Left lung (tissue), 10 donors: ENCODE data around the gene CHST13. TPM values are rescaled to one million over a fixed set of nuclear protein-coding genes. Genes with fewer than 3 reads are reported as not detected.

Source experiments
- ATAC-seq: fragments of 200-7000 bp; cut with Tn5 transposase; one replicate; pipeline ENCODE4 v1.9.1; 2020; ENCODE audit warnings: moderate library complexity
- DNase-seq, 4 donors: peaks; one replicate each; pipeline ENCODE4 v3.0.0-alpha.2; 2013 to 2020
- H3K27ac ChIP-seq, 2 donors: fragments of 200-600 bp; sonication (generic) in 1 of 2; one replicate each; pipeline versions ENCODE4 v1.5.0 to v1.8.0; 2020 to 2021
- H3K27me3 ChIP-seq, 2 donors: fragments of 200-600 bp; sonication (generic) in 1 of 2; one replicate each; pipeline versions ENCODE4 v1.5.0 to v1.8.0; 2020 to 2021
- H3K36me3 ChIP-seq, 2 donors: fragments of 200-600 bp; sonication (generic) in 1 of 2; one replicate each; pipeline versions ENCODE4 v1.5.0 to v1.8.0; 2020 to 2021
- H3K4me1 ChIP-seq, 2 donors: fragments of 200-600 bp; one replicate each; pipeline ENCODE4 v1.8.0; 2021
- H3K4me3 ChIP-seq, 2 donors: fragments of 200-600 bp; sonication (generic) in 1 of 2; one replicate each; pipeline versions ENCODE4 v1.5.0 to v1.8.0; 2020 to 2021; ENCODE audit warnings: mild to moderate bottlenecking in 1 of 2
- H3K9me3 ChIP-seq, 2 donors: fragments of 200-600 bp; sonication (generic) in 1 of 2; one replicate each; pipeline versions ENCODE4 v1.5.0 to v1.8.0; 2020 to 2021
- intact Hi-C, 2 donors: fragments of 100-400 bp; cut with DNase I; formaldehyde crosslinking; loops; one replicate each; pipeline versions ENCODE4 v1.11.2 to v1.14.2; 2022
- polyA plus RNA-seq, 6 donors: library from polyadenylated mRNA; unstranded; fragments of 120-200 nt; gene quantifications; one replicate each; pipeline ENCODE4 v1.2.1, GENCODE V29; 2013; ENCODE audit not compliant: insufficient read length in 6 of 6
- total RNA-seq, 2 donors: library from RNA; stranded (reverse); fragmentation: NEBNext Ultra II Directional; extraction: Animal tissue kit (Norgen Biotek cat#: 25700); gene quantifications; one replicate each; pipeline ENCODE4 v1.2.1, GENCODE V29; 2021
- TF ChIP-seq, protein P1 (sequence below), 2 donors: fragments of 200-600 bp; sonication (generic) in 1 of 2; IDR thresholded peaks; one replicate each; pipeline versions ENCODE4 v1.5.0 to v1.8.0; 2021; ENCODE audit warnings: antibody characterized with exemption in 2 of 2
- donor health status: DM: no; HTN: yes; CAD: no.
- donor health status: DM: no; HTN: no; CAD: no.

Gene CHST13
- total and polyA plus RNA-seq, 8 donors = 0.11 to 3.0 (median 0.24) TPM

DNA sequence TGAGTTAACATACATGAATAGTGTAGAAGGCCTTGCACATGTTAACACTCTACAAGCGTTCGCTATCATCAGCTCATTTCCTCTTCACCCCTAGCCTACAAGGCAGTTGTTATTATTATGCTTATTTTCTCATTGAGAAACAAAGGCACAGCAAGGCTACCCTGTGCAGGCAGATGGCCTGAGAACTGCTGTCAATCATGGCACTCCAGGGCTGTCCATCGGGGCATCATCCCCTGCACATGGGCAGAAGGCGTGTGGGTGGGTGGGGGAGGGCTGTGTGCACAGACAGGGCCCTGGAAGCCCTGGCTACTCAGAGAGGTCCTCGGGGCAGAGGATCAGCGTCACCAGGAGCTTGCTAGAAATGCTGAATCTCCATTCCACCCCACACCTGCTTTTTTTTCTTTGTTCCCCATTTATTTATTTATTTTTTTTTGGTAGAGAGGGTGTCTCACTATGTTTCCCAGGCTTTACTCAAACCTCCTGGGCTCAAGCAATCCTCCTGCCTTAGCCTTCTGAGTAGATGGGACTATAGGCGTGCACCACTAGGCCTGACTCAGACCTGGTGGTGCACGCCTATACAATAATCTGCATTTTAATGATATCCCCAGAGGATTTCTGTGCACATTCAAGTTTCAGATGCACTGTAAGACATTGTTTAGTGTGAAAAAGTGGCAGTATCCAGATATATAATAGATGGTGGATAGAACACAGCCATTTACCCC lies 38.6 kb upstream of the CHST13 start:
- TF ChIP-seq, protein P1, sequence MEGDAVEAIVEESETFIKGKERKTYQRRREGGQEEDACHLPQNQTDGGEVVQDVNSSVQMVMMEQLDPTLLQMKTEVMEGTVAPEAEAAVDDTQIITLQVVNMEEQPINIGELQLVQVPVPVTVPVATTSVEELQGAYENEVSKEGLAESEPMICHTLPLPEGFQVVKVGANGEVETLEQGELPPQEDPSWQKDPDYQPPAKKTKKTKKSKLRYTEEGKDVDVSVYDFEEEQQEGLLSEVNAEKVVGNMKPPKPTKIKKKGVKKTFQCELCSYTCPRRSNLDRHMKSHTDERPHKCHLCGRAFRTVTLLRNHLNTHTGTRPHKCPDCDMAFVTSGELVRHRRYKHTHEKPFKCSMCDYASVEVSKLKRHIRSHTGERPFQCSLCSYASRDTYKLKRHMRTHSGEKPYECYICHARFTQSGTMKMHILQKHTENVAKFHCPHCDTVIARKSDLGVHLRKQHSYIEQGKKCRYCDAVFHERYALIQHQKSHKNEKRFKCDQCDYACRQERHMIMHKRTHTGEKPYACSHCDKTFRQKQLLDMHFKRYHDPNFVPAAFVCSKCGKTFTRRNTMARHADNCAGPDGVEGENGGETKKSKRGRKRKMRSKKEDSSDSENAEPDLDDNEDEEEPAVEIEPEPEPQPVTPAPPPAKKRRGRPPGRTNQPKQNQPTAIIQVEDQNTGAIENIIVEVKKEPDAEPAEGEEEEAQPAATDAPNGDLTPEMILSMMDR (IDR thresholded peaks at IDR 0.05) = no peak
- H3K27me3 ChIP-seq = no peaks in the 10 kb centered on the region
- DNase-seq (peak in 1 of 4 donors; percentile 14), ATAC-seq (no peak)
- no peak overlapping the region for H3K27ac ChIP-seq
- H3K4me3 ChIP-seq = no peak overlapping the region
- H3K36me3 ChIP-seq = no peaks in the 10 kb centered on the region
- intact Hi-C loops = no loop called here
- no peaks in the 10 kb centered on the region for H3K9me3 ChIP-seq
- H3K4me1 ChIP-seq = peaks cover 0 to 15% of the 10 kb centered on the region in 2 donors

GRCh38 chr3:126485956-126486355 lies 38.0 kb upstream of the CHST13 start:
- peaks cover 0 to 19% of the 10 kb centered on the region in 2 donors for H3K4me1 ChIP-seq
- H3K36me3 ChIP-seq = no peaks in the 10 kb centered on the region
- no peaks in the 10 kb centered on the region for H3K27me3 ChIP-seq
- ATAC-seq = no peak
- H3K4me3 ChIP-seq = no peak overlapping the region
- peak in 1 of 4 donors; percentile 46 for DNase-seq
- intact Hi-C loops = no loop called here
- H3K9me3 ChIP-seq = no peaks in the 10 kb centered on the region
- H3K27ac ChIP-seq = no peak overlapping the region
- TF ChIP-seq, protein P1 (IDR thresholded peaks at IDR 0.05) = no peak

DNA sequence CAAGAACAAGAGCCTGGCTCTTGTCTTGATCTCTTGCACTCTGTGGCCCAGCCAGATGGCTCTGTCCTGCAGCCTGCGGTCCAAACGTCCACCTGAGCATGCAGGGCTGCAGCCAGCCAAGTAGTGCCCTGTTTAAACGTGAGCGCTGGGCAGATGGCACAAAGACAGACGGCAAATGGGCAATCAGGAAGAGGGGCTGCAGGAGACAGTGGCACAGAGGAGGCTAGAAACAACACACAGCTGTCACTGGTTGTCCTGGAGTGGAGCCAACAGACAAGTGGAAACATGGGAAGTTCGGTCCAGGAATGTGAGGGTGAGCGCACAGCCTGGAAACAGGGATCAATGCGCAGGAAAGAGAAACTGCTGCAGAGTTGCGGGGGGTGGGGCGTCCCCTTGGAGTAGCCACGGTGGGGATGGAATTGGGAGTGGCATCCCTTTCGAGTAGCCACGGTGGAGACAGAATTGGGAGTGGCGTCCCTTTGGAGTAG lies 37.6 kb upstream of the CHST13 start:
- DNase-seq (peak in 1 of 4 donors; percentile 21), ATAC-seq (no peak)
- intact Hi-C loops = no loop called here
- Histone ChIP-seq H3K36me3 (no peaks in the 10 kb centered on the region), H3K4me1 (peaks cover 0 to 23% of the 10 kb centered on the region in 2 donors), H3K4me3 (no peak overlapping the region), H3K9me3 (no peaks in the 10 kb centered on the region), H3K27me3 (no peaks in the 10 kb centered on the region), H3K27ac (peak overlapping the region in 1 of 2 donors; percentile 41)
- TF ChIP-seq, protein P1 (IDR thresholded peaks at IDR 0.05) = no peak

GRCh38 chr3:126487151-126487771 lies 36.7 kb upstream of the CHST13 start:
- H3K27ac ChIP-seq = peak overlapping the region in 1 of 2 donors; percentile 41
- intact Hi-C loops = no loop called here
- no peaks in the 10 kb centered on the region for H3K9me3 ChIP-seq
- H3K4me3 ChIP-seq = no peak overlapping the region
- ATAC-seq (peak; percentile 45), DNase-seq (peak in 1 of 4 donors; percentile 77)
- peaks cover 0 to 24% of the 10 kb centered on the region in 2 donors for H3K4me1 ChIP-seq
- no peaks in the 10 kb centered on the region for H3K36me3 ChIP-seq
- TF ChIP-seq, protein P1 (IDR thresholded peaks at IDR 0.05) = peak in 1 of 2 donors; percentile 14
- H3K27me3 ChIP-seq = no peaks in the 10 kb centered on the region

- Histone ChIP-seq H3K27ac (peak overlapping the region in 1 of 2 donors; percentile 41), H3K27me3 (no peaks in the 10 kb centered on the region), H3K36me3 (no peaks in the 10 kb centered on the region), H3K9me3 (no peaks in the 10 kb centered on the region), H3K4me3 (no peak overlapping the region), H3K4me1 (peaks cover 0 to 24% of the 10 kb centered on the region in 2 donors)
- ATAC-seq (no peak), DNase-seq (peak in 1 of 4 donors; percentile 56)
- TF ChIP-seq, protein P1 (IDR thresholded peaks at IDR 0.05) = no peak
- intact Hi-C loops = no loop called here
Measured at GRCh38 chr3:126488185-126488584, 35.8 kb upstream of the CHST13 start.
